Endothelial cell (in vitro differentiated cells): Measurements from ENCODE around the gene ZFYVE27. TPM values are rescaled to one million over a fixed set of nuclear protein-coding genes. Genes with fewer than 3 reads are reported as not detected.

Experiments used
- DNase-seq: peaks from one replicate; pipeline ENCODE4 v3.0.0; 2021; ENCODE audit warnings: low spot score
- H3K27ac Mint-ChIP-seq: one replicate; pipeline ENCODE4 v1.8.0; 2021; ENCODE audit warnings: mixed read lengths, inconsistent platforms; ENCODE audit not compliant: unreplicated experiment
- H3K27me3 Mint-ChIP-seq: one replicate; pipeline ENCODE4 v1.8.0; 2021; ENCODE audit warnings: mild to moderate bottlenecking, moderate library complexity, mixed read lengths, inconsistent platforms; ENCODE audit not compliant: unreplicated experiment
- H3K36me3 Mint-ChIP-seq: one replicate; pipeline ENCODE4 v1.8.0; 2021; ENCODE audit warnings: mild to moderate bottlenecking, low read depth, mixed read lengths, inconsistent platforms; ENCODE audit not compliant: unreplicated experiment
- H3K4me1 Mint-ChIP-seq: one replicate; pipeline ENCODE4 v1.8.0; 2021; ENCODE audit warnings: mild to moderate bottlenecking, mixed read lengths, inconsistent platforms; ENCODE audit not compliant: unreplicated experiment
- H3K4me3 Mint-ChIP-seq: one replicate; pipeline ENCODE4 v1.8.0; 2021; ENCODE audit warnings: mild to moderate bottlenecking, mixed read lengths, inconsistent platforms; ENCODE audit not compliant: unreplicated experiment
- H3K9me3 Mint-ChIP-seq: one replicate; pipeline ENCODE4 v1.8.0; 2021; ENCODE audit warnings: mixed read lengths, inconsistent platforms; ENCODE audit not compliant: unreplicated experiment
- CTCF ChIP-seq: fragments of 200-600 bp; sonication (generic); IDR thresholded peaks from one replicate; pipeline ENCODE4 v1.5.0; 2021; ENCODE audit warnings: antibody characterized with exemption; ENCODE audit not compliant: unreplicated experiment
- total RNA-seq: library from RNA; stranded (reverse); fragmentation: NEBNext Ultra II Directional; extraction: Animal tissue kit (Norgen Biotek cat#: 25700); gene quantifications from one replicate; pipeline ENCODE4 v1.2.1, GENCODE V29; 2021; ENCODE audit not compliant: unreplicated experiment

ZFYVE27 gene
- total RNA-seq, 1 donor from 2014 or later = 19.2 TPM

- no peak overlapping the region for H3K4me3 Mint-ChIP-seq
- H3K9me3 Mint-ChIP-seq = no peaks in the 10 kb centered on the region
- H3K36me3 Mint-ChIP-seq = no peaks in the 10 kb centered on the region
- H3K27me3 Mint-ChIP-seq = peaks cover 15% of the 10 kb centered on the region
- no peak for TF ChIP-seq CTCF
- H3K27ac Mint-ChIP-seq = no peak overlapping the region
- H3K4me1 Mint-ChIP-seq = no peaks in the 10 kb centered on the region
- DNase-seq = no peak
Observed at GRCh38 chr10:97732052-97732359, 4.9 kb upstream of the ZFYVE27 start.

- Mint-ChIP-seq H3K4me1 (peaks cover 8% of the 10 kb centered on the region), H3K27ac (no peak overlapping the region), H3K36me3 (peaks cover 6% of the 10 kb centered on the region), H3K4me3 (no peak overlapping the region), H3K9me3 (no peaks in the 10 kb centered on the region), H3K27me3 (peaks cover 17% of the 10 kb centered on the region)
- DNase-seq = no peak
- TF ChIP-seq CTCF = no peak
Observed at GRCh38 chr10:97733256-97733655, 3.7 kb upstream of the ZFYVE27 start.

GRCh38 chr10:97734021-97734420 is 2.9 kb upstream of the ZFYVE27 start:
- Mint-ChIP-seq H3K27me3 (peaks cover 17% of the 10 kb centered on the region), H3K36me3 (peaks cover 8% of the 10 kb centered on the region), H3K4me3 (no peak overlapping the region), H3K4me1 (peaks cover 12% of the 10 kb centered on the region), H3K27ac (no peak overlapping the region), H3K9me3 (no peaks in the 10 kb centered on the region)
- TF ChIP-seq CTCF = no peak
- DNase-seq = no peak

- Mint-ChIP-seq H3K4me3 (peak overlapping the region; percentile 97), H3K27me3 (peaks cover 14% of the 10 kb centered on the region), H3K4me1 (peaks cover 12% of the 10 kb centered on the region), H3K27ac (no peak overlapping the region), H3K36me3 (peaks cover 22% of the 10 kb centered on the region), H3K9me3 (no peaks in the 10 kb centered on the region)
- no peak for DNase-seq
- TF ChIP-seq CTCF = no peak
Observed at GRCh38 chr10:97736403-97736901, 476 bp upstream of the ZFYVE27 start.

- peaks cover 12% of the 10 kb centered on the region for H3K4me1 Mint-ChIP-seq
- peak overlapping the region; percentile 43 for H3K27ac Mint-ChIP-seq
- H3K27me3 Mint-ChIP-seq = peaks cover 12% of the 10 kb centered on the region
- no peak for TF ChIP-seq CTCF
- H3K36me3 Mint-ChIP-seq = peaks cover 22% of the 10 kb centered on the region
- H3K4me3 Mint-ChIP-seq = peak overlapping the region; percentile 97
- DNase-seq = no peak
- H3K9me3 Mint-ChIP-seq = no peaks in the 10 kb centered on the region
Observed at GRCh38 chr10:97737770-97738265, 890 bp downstream of the ZFYVE27 start.
